GM12801 (cell line): ENCODE results near the gene CFAP46.

Experiments used
- CTCF ChIP-seq: IDR thresholded peaks from one replicate; pipeline ENCODE4 v1.5.1; 2011; ENCODE audit warnings: control low read depth; ENCODE audit not compliant: insufficient read length; ENCODE audit errors: extremely low read depth

CFAP46 gene

DNA sequence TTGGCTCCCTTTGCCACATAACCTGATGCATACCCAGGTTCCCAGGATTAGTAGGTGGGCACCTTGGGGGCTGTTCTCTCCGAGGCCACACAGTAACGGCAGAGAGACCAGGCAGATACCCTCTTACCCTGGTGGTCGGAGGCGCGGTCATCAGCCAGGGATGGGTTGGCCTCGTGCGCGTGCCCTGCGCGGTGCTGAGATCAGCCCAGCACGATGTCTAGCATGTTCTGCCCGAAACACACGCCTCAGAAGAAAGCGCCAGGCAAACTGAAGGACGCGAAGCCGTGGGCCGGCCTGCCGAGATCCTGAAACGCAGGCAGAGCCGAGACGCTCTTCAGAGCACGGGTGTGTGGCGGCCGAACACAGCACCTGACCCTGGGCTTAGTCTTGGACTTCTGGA, 34.7 kb upstream of the CFAP46 start:
- TF ChIP-seq CTCF: no peak

DNA sequence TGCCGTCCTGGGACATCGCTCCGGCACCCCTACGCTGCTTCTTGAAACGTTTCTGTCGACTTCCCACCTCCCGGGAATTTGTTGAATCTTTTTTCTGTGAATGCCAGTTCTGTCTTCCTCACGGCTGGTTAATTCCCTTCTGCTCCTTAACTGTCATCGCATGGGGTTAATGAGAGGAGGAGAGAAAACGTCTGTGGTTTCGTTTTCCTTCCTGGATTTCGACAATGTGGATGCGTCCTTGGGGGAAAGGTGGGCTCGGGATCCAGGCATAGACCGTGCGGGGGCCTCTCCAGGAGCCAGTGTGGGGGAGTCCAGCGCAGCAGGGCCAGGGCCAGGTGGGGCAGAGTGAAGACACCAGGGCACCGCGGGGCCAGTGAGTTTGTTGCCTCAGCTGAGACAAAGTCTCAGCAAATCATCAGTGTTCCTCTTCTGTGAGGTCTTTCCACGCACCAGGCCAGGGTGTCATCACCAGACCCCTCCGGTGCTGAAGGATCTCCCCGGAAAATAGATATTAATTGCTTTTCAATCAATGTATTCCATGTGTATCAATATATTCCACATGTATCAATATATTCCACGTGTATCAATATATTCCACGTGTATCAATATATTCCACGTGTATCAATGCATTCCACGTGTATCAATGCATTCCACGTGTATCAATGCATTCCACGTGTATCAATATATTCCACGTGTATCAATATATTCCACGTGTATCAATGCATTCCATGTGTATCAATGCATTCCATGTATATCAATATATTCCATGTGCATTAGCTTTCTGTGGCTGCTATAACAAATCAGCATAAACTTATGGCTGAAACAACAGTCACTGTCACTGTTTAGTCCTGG, 33.7 kb upstream of the CFAP46 start:
- no peak for TF ChIP-seq CTCF

- no peak for TF ChIP-seq CTCF
These were observed 32.8 kb upstream of the CFAP46 start for GRCh38 chr10:132974886-132975830.

- TF ChIP-seq CTCF: no peak
These were observed 32.0 kb upstream of the CFAP46 start for GRCh38 chr10:132974249-132974796.

DNA sequence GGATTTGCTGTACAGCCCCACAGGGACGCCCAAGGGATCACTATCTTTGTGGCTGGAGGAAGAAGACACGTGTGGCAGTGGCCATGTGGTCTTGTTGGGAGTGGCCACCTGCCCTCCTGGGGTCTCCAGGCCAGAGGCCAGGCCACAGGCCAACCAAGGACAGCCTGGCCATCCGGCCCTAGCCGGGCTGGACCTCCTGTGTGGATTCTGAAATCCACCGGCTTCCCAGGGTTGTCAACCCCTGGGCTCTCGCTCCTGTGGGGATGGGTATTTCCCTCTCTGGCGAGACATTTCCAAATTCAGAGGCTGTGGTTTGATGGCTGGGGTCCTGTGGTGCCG, 31.5 kb upstream of the CFAP46 start:
- no peak for TF ChIP-seq CTCF

- no peak for TF ChIP-seq CTCF
These were observed 30.9 kb upstream of the CFAP46 start for GRCh38 chr10:132972986-132973902.
